HG03469 (cell line): ENCODE measurements around the gene RGMA.
"Not testable (repeated sequence)": the region's sequence is repeated elsewhere in the genome, so short reads cannot be mapped to it uniquely, and the experiment has no call there.

Experiments used
- ATAC-seq: cut with Tn5 transposase; IDR thresholded peaks from one replicate; pipeline ENCODE4 v1.9.1; 2021; ENCODE audit warnings: mild to moderate bottlenecking, moderate library complexity, moderate number of reproducible peaks; ENCODE audit not compliant: unreplicated experiment

Gene RGMA

DNA sequence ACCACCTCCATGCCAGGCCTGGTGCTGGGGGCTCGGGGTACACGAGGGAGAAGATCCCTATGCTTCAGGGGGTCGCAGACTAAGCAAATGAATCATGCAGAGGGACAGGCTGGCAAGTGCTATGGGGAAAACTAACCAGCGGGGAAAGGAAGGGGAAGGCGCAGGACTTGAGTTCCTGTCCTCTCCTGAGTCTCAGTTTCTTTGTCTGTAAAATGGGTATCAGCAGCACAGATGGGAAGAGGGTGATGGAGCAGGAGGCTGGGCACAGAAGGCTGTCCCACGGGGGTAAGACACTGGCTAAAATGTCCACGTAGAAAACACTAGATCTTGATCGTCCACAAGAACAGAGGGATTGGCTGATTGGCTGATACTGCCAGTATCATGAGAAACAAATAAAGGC lies 39.8 kb downstream of the RGMA start:
- ATAC-seq: no peak

- ATAC-seq: no peak
These were observed 40.3 kb downstream of the RGMA start for GRCh38 chr15:93048759-93049161.

GRCh38 chr15:93048426-93048721 lies 40.6 kb downstream of the RGMA start:
- no peak for ATAC-seq

DNA sequence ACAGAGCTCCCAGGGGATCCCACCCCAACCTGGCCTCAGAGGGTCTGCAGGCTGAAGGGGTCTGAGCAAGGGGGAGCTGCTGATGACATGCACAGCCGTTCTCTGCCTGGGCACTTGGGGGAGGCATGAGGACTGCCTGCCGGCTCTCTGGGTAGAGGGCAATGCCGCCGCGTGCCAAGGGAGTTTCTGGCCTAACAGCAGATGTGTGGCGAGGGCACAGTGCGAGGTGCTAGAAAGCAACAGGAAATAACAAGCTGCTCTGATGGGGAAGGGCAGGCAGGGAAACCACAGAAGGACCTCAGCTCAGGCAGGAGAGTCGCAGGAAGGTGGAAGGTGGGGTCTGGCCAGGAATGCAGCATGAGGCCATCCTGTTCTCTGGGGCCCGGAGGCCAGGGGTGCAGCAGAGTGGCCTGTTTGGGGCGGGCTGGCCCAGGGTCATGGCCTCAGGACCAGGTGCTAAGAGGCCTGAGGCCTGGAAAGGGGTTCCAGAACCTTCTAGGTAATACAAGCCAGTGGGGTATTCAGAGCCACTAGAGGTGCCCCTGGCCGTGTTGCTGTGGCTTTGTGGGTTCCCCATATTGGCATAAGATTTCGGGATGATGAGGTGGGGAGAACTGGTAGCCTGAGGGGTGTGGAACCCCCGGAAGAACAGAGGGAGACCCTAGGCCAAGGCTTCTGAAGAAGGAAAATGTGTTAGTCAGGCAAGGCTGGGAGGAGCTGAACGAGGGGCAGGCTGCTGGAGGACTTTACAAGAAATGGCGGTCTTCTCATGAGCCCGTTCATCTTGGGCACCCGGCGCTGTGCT lies 41.2 kb downstream of the RGMA start:
- ATAC-seq: no peak

GRCh38 chr15:93046721-93047120 lies 42.3 kb downstream of the RGMA start:
- no peak for ATAC-seq

- no peak for ATAC-seq
These were observed 42.9 kb downstream of the RGMA start for GRCh38 chr15:93046120-93046519.

GRCh38 chr15:93045191-93045785 lies 43.7 kb downstream of the RGMA start:
- no peak for ATAC-seq

DNA sequence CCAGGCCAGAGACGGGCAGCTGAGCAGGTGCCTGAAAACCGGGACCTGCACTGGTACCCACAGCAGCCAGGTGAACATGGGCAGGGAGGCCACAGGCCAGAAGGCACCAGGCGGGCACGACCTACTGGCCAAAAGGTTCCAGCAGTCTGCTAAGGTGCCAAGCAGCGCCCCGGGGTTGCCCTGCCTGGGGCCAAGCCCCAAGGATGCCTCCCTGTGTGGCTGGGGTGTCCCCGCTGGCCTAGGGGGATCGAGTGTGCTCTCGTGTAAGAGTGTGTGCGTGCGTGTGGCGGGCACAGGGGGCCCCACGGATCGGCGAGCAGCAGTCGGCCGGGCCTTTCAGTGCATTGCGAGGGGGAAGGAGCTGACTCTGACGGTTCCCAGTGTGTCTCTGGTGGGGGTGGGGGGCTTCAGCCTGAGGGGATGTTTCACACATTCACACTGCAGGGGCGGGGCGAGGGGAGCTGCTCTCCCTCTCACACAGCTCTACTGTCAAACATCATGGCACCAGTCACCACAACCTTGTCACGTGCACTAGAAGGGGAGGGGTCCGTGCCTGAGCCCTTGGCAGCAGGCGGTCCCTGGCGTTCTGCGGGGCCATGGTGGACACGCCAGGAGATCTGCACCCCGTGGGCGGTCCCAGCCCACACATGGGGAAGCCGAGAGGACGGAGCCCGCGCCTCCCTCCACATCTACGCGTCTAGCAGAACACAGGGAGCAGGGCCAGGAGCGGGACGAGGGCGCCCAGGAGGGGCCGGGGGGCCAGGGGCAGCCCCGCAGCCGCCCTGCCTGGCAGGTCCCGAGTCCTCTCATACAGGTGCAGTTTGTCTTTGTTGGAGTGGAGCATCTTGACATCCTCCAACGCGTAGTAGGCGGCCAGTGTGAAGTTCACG lies 44.5 kb downstream of the RGMA start:
- ATAC-seq: no peak

GRCh38 chr15:93043621-93044300 lies 45.2 kb downstream of the RGMA start:
- no peak for ATAC-seq

DNA sequence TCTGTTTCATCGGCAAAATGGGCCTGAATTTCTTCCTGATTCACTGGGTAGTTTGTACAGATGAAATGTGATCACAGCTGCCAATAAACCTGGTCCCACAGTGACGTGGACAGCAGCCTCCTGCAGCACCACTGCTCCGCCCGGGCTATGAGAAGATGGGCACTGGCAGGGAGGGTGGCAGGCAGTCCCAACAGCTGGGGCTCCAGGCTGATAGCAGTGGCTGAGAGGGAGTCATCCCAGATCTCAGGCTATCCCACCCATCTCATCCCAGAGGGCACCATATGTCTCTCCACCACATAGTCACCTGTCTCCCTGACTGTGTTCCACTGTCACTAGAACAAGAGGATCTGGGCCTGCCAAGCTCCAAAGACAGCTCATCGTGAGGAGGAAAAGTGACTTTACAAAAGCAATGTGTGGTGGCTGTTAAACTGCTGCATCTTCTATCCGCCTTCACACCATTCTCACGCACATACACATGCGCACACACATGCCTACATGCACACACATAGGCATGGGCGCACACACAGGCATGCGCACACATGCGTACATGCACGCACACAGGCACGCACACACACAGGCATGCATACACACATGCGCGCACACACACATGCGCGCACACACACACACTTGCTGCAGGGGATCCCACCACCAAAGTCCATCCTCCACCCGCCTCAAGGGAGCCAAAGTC lies 46.2 kb downstream of the RGMA start:
- ATAC-seq: no peak

DNA sequence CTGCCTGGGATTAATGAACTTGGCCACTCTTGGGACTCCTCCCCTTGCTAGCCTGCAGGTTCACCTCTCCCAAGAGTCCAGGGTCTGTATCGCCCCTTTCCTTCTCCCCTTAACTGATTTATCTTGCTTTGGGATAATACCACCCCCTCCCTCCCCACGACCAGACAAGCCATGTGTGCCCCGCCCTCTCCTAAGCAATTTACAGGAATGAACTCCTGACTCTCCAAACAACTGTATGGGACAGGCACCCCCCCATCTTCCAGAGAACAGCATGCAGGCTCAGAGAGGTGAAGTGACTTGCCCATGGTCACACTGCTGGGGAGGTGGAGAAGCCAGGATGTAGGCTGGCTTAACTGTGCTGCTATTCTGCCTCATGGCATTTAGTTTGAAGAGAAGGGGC lies 46.8 kb downstream of the RGMA start:
- ATAC-seq: no peak

DNA sequence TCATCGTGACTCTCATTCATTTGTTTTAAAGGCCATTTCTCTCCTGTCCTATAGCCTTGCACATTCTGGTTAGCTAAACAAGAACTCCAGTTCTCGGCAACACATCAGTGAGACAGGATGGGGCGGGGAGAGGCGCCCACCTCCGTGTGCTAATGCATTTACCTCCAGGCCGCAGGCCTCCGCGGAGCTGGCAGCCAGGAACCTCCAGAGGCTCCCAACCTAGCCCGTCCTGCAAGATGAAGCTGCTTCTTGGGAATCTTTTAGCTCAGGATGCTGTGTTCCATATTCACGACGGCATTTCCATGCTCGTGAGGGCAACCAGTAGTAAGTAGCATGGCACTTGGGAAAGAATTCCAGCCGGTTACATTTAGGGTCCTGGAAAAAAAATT lies 47.9 kb downstream of the RGMA start:
- ATAC-seq: no peak

DNA sequence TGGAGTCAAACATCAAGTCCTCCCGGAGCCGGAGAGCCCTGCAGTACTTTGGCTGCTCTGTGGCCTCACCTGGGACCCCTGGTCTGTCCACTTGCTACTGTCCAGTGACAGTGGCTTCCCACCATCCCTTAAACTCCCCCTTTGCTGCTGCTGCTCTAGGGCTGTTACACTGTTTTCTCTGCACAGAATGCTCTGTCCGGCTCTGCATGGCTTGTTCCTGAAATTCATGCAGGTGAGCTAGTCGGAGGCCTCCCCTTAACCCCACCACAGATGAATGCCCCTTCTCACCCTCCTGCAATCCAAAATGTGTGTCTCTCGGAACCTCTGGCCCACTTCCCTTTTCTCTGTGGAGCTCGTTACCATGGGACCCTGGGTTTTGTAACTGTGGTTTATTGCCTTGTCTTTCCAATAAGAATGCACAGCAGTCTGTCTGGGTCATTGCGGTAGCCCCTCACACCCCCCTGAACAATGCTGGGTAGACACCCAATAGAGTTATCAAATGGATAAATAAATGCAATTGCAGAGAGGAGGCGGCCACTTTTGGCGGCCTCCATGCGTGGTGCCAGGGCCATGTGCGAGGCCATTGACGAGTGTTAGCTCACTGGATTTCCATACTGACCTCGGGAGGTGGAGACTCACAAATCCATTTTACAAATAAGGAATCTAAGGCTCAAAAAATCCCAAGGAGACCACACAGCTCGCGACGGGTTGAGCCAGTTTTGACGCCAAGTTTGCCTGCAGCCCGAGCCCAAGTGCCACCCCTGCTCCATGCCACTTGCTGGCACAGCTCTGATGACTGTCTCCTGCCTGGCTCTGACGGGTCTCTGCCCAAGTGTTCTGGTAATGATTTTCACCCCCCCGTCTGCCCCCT lies 48.5 kb downstream of the RGMA start:
- ATAC-seq: no peak

DNA sequence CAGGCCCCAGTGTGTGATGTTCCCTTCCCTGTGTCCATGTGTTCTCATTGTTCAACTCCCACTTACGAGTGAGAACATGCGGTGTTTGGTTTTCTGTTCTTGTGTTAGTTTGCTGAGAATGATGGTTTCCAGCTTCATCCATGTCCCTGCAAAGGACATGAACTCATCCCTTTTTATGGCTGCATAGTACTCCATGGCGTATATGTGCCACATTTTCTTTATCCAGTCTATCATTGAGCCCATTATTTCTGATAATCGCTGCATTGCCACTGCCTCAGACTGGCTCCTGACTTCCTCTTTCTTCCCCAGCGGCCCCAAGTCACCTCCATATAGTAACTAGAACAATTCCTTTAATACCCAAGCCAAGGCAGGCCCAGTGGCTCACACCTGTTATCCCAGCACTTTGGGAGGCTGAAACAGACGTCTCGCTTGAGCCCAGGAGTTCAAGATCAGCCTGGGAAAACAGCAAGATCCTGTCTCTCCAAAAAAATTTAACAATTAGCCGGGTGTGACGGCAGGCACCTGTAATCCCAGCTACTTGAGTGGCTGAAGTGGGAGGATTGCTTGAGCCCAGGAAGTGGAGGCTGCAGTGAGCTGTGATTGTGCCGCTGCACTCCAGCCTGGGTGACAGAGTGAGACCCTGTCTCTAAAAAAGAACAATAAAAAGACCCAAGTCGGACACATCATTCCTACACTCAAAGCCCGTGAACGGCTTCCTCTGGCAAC lies 49.3 kb downstream of the RGMA start:
- ATAC-seq: not testable (repeated sequence)

DNA sequence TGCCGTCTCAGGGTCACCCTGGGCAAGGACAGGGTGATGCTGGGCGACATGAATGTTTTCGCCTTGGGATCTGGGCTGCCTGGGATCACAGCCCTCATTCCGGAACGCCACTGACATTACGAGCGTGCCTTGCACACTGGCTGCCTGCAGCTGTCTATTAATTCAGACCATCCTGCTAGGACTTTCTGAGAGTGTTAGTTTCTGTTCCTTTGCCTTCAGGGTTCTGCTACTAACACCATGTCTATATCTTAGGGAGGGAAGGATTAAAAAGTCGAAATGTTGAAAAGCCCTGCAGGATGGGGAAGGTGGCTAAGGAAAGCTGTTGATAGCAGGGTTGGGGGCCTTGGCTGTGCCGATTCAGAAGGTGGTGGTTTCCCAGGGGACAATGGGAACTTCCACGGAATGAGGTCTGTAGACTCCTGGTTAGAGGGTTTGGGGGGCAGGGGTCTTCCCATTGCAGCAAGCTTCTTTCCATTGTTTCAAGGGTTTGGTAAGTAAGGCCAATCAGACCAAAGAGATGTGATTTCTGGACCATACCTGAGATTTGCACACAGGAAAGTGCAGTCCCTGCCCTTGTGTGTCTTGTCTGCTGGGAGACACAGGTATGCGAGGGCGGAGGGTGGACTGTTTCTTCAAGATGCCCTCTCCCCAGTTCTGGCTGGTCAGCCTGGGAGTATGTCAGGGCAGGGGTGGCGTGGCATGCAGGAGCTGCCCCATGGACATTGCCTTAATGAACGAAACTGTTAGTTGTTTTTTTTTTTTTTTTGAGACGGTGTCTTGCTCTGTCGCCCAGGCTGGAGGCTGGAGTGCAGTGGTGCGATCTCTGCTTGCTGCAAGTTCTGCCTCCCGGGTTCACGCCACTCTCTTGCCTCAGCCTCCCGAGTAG lies 50.9 kb downstream of the RGMA start:
- no peak for ATAC-seq

GRCh38 chr15:93036951-93037819 lies 51.8 kb downstream of the RGMA start:
- no peak for ATAC-seq
